Measurements from ENCODE around the gene ARHGAP31.

- TF ChIP-seq CTCF (IDR thresholded peaks at IDR 0.05): no peak
- no peak for TF ChIP-seq POLR2A (IDR thresholded peaks at IDR 0.05)
Observed at GRCh38 chr3:119364401-119364800, 70.2 kb downstream of the ARHGAP31 start.
